Stimulated activated naive CD4-positive, alpha-beta T cell treated with Interleukin-2 at 50 U/mL for 16 hours (primary cell): ENCODE data around the gene OR2V2.
"Not testable (repeated sequence)": the region's sequence is repeated elsewhere in the genome, so short reads cannot be mapped to it uniquely, and the experiment has no call there.

Source experiments
- DNase-seq: peaks from one replicate; lab custom pipeline; 2025; lab: John Stamatoyannopoulos, UW

Gene OR2V2, protein sequence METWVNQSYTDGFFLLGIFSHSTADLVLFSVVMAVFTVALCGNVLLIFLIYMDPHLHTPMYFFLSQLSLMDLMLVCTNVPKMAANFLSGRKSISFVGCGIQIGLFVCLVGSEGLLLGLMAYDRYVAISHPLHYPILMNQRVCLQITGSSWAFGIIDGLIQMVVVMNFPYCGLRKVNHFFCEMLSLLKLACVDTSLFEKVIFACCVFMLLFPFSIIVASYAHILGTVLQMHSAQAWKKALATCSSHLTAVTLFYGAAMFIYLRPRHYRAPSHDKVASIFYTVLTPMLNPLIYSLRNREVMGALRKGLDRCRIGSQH

DNA sequence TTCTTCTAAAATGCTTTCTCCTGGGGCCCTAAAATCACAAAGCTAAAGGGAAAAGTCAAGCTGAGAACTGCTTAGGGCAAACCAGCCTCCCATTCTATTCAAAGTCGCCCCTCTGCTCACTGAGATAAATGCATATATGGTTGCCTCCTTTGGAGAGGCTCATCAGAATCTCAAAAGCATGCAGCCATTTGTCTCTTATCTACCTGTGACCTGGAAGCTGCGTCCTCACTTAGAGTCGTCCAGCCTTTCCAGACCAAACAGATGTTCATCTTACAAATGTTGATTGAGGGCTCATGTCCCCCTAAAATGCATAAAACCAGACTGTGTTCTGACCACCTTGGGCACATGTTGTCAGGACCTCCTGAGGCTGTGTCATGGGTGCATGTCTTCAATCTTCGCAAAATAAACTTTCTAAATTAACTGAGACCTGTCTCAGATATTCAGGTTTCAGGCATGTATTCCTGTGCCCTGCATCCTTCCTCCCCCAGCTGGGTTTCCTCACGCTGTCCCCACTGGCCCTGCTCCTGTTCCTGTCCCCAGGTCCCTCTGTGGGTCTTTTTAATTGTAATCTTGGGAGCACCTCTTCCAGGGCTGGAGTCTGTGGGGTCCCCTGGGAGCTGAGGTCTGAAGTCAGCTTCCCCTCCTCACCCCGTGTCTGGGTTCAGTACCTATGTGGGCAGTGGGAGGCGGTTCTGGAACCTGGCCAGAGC, at the start of gene OR2V2:
OR2V2 (plus strand) TSS at position 660 of the 710 bp plus-strand sequence. CDS start 7,357 bp downstream, outside the sequence.
- not testable (repeated sequence) for DNase-seq

DNA sequence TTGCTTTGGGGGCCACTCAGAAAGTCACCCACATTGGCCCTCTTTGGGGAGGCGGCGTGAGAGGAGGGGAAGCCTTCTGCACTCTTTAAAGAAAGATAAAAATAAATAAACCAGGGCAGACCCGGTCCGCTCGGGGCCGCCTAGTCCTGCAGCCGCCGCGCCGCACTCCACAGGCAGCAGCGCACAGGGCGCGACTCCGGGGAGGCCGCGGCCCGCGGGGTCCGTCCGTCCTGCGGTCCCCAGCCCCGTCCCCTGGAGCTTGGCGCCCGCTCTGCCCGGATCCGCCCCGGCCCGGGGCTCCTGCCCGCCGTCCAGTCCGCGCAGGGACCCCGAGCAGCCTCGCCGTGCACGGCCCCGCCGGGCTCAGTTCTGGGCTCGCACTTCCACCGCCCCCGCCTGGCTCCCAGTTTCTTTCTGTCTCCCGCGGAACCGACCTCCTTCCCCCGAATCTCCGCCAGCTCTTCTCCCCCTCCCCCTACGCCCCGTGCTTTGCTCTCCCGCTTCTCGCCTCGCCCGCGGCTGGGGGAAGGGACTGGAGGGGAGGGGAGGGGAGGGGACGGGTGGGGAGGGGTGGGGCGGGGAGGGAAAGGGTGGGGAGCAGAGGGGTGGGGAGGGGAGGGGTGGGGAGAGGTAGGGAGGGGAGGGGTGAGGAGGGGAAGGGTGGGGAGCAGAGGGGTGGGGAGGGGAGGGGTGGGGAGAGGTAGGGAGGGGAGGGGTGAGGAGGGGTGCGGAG, 49.5 kb upstream of the OR2V2 start:
- not testable (repeated sequence) for DNase-seq

DNA sequence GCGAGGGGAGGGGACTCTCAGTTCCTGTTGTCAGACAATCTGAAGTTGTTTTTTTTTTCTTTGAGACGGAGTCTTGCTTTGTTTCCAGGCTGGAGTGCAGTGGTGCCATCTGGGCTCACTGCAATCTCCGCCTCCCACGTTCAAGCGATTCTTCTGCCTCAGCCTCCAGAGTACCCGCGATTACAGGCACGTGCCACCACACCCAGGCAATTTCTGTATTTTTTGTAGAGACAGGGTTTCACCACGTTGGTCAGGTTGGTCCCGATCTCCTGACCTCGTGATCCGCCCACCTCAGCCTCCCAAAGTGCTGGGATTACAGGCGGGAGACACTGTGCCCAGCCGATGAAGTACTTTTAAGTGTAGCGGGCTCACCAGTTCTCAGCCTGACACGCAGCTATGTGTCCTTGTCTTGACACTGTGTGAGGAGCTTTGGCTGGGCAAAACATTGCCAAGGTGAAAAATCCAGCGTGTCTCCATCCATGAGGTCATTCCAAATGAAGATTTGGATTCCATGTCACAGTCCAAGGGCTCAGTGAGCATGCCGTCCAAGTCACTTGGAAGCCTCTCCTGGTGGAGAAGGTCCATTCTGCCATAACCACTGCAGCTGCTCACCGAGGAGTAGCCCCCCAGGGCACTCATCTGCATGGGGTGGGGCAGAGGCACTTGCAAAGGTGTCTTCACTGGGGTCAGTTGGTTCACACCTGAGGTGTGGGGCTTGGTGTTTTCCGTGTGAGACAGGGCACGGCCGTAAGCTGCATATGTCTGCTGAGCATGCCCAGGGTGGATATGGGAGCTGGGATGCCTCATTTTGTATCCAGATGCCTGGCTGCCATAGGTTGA, 48.4 kb upstream of the OR2V2 start:
- no peak for DNase-seq

DNA sequence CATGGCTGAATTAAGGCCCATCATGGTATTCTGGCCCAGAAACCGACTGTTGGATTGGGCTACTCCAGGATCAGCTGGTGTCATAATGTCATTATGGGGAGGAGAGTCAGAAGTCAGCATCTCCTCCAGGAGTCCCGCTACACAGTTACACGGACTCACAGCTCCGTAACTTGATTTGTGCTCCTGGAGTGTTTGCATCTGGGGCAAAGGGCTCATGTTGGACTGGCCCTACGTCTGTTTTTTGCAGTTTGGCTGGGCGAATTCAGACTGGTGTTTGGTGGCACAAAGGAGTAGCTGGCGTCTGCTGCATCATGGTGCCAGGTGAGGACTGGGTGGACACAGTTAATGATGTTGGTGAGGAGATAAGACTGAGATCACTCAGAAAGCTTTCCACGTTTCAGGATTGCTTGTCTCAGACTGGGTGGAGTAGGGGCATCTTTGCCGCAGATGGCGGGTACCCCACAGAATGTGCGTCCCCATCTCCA, 47.7 kb upstream of the OR2V2 start:
- DNase-seq: no peak

DNA sequence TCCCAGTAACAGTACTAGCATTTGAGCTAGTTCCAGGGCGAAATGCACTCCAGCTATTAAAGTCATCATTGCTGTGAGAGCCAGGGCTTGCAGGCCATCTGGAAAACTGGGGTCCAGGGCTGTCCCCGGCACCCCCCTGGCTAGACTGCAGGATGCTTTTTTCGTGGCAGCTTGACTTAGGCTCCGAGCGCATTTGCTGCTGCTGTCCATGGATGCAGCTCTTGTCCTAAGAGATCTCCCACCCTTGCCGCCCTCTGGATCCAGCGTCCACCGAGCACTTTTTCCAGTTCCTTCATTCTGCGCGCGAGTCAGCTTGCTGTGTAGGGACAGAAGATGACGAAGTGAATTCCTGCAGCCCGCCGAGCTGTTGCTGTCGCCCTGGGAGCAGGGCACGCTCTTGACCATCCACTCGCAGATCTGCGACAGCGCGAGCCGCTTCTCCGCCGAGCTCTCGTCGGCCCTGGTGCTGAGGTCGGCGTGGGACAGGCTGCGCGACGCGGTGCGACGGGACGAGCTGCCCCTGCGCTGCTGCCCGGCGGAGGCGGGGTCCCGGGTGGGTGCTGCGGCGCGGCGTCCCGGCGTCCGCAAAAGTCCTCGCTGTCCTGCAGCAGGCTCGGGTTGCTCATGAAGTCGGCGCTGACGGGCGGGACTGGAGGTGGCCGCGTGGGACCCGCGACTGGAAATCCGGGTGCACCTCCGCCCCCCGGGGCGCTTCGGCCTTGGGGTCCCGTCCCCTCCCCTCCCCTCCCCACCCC, 47.1 kb upstream of the OR2V2 start:
- no peak for DNase-seq

DNA sequence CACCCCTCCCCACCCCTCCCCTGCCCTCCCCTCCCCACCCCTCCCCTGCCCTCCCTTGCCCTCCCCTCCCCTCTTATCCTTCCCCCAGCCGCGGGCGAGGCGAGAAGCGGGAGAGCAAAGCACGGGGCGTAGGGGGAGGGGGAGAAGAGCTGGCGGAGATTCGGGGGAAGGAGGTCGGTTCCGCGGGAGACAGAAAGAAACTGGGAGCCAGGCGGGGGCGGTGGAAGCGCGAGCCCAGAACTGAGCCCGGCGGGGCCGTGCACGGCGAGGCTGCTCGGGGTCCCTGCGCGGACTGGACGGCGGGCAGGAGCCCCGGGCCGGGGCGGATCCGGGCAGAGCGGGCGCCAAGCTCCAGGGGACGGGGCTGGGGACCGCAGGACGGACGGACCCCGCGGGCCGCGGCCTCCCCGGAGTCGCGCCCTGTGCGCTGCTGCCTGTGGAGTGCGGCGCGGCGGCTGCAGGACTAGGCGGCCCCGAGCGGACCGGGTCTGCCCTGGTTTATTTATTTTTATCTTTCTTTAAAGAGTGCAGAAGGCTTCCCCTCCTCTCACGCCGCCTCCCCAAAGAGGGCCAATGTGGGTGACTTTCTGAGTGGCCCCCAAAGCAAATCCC, 46.2 kb upstream of the OR2V2 start:
- DNase-seq: not testable (repeated sequence)

DNA sequence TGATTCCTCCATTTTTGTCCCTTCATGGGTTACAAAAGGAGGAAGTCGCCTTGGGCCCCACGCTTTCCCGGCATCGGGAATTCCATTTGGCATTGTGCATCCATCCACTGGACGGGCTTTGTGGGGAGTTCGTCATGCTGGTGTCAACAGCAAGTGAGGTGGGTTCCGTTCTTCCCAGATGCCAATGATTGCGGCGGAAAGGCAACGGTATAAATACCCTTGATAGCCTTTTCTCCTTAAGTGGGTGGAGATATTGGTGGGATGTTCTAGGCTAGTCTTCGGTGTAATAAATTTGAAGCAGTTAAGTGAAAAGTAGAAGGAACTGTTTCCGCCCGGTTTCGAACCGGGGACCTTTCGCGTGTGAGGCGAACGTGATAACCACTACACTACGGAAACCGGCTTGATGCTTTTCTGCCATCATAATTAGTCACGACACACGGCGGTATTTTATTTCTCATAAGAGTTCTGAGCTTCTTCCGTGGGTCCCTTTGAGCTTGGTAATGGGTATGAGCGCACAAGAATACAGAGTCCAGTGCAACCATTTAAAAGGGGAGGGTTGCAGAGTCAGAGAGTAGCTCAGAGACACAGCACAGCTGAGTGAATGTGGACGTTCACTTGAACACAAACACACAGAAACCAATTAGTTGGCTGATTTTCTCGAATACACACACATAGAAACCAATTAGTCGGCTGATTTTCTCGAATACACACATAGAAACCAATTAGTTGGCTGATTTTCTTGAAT, 45.3 kb upstream of the OR2V2 start:
- DNase-seq: not testable (repeated sequence)

DNA sequence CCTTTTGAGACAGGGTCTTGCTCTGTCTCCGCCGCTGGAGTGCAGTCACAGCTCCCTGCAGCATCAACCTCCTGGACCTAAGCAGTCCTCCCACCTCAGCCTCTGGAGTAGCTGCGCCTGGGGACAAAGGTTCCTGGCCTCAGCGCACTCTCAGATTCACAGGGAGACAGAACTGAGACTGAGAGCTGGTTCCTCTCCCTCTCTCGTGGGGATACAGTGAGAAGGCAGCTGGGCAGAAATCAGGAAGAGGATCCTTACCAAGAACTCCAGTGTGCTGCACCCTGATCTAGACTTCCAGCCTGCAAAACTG, 43.2 kb upstream of the OR2V2 start:
- DNase-seq: not testable (repeated sequence)

DNA sequence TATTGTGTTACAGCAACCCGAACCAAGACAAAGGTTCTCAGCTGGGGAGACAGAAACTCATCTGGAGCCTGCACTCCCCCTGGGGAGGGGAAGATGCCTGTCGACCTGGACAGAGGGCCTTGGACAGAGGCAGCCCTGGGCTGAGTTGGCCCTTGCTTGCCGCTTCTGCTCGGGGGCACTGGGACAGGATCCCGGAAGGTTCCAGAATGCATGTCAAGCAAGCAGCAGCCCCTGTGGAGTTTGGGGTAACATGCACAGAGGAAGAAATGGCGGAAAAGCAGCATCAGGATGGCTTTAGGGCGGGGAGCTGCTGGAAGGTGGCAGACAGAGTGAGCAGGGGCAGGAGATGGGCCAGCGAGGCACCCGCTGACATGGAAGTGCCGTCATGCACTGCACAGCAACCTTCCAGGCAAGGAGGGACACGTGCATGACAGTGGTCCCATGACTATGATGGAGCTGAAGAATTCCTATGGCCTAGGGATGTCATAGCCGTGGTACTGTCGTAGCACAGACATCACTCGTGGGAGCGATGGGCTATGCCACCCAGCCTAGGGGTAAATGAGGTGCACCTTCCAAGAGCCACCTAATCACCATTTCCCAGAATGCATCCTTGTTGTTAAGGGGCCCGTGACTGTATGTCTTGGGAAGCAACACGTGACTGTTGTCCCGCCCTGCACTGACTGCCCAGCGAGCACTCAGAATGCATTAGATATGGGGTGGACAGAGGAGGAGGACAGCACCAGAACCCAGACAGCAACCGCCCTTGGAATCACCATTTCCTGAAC, 42.6 kb upstream of the OR2V2 start:
- not testable (repeated sequence) for DNase-seq

DNA sequence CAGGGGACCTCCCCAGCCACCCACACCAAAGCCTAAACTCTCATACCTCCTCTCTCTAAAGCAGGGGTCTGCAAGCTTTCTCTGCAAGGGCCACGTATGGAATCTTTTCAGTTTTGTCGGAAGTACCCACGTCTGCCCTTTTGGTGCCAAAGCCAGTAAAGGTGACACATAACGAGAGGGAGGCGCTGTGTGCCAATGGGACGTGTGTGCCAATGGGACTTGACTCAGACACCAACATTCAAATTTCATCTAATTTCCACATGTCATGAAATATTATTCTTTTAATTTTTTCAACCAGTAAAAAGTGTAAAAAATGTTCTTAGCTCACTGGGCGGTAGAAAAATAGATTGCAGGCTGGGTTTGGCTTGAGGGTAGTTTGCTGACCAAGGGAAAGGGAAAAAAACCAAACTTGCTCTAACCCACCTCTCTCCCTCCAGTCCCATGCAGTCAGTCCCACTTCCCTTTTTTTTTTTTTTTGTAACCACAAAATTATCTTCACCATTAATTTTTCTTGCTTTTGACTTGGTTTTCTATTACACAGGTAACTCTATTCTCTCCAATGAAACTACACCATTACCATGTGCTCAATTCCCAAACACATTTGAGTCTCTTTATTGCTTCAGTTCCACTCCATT, 41.9 kb upstream of the OR2V2 start:
- DNase-seq: no peak

DNA sequence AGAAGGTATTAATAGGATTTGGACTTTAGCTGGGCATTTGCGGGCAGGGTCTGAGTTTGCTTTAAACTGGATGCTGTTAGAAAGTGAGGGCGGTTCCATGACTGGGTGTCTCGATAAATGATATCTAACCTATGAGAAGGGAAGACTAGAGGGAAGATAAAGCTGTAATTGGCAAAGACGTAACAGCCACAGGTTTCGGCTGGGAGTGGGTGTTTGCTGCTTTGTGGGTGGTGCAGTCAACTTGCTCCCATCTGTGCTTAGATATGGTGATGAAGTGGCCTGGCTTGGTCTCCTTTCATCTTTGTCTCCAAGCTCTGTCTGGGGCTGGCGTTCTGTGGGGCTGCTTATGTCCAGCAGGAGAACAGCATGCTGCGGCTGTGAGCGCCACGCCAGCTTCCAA, 39.7 kb upstream of the OR2V2 start:
- no peak for DNase-seq

DNA sequence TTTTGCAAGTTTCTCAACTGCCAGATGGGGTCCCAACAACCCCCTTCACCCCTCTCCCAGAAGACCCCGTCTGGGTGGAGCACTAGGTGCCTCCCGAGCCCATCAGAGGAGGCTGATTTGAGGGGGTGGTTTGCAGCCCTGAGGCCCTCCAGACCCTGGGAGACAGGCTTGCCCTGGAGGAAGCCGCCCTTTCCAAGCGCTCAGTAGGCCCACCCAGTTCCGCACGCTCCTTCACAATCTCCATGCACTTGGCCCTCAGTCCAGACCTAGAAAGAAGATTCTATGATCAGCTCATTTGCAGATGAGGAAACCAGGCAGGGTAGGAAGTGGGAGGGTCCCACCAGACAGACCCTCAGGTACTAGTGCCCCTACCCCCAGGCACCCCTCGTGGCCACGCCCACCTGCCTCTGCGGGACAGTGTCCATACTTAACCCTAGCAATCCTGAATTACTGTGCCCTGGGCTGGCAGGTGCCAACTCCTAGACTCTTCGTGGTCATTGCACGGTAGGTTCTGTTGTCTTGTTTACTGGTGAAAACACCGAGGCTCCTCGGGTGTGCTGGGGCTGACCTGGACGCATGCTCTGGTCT, 38.7 kb upstream of the OR2V2 start:
- no peak for DNase-seq

DNA sequence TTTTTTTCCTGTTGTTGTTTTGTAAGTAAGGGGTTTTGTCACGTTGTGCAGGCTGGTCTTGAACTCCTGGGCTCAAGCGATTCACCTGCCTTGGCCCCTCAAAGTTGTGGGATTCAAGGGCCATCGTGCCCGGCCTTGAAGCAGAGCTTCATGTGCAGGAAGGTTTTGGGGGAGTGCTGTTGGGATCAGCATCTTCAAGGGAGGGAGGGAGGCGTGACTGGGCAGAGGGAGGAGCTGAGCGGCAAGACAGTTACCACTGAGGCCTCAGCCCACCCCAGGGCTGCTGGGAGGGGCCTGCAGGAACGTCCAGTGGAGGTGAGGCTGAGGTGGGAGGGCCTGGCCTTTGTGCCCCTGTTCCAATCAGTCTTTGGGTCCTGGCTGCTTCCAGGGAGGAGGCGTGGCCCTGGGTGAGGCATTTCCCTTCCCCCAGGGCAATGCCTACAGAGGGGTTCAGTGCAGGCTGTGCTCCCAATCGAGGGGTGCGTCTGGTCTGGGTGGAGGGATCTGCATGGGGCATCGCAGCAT, 37.8 kb upstream of the OR2V2 start:
- no peak for DNase-seq

DNA sequence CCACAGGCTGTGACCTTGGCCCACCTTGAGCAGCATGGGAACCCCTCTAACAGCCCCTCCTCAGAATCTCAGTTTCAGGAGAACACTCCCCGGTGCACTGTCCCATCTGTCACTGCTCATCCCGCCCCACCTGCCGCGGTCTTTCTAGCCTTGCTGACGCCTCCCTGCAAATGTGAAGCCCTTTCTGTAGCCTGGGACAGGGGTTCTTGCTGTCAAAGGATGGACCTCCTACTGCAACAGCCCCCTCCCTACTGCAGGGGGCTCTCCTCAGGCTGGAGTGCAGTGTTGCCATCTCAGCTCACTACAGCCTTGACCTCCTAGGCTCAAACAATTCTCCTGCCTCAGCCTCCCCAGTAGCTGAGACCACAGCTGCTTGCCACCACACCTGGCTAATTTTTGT, 36.4 kb upstream of the OR2V2 start:
- DNase-seq: no peak

DNA sequence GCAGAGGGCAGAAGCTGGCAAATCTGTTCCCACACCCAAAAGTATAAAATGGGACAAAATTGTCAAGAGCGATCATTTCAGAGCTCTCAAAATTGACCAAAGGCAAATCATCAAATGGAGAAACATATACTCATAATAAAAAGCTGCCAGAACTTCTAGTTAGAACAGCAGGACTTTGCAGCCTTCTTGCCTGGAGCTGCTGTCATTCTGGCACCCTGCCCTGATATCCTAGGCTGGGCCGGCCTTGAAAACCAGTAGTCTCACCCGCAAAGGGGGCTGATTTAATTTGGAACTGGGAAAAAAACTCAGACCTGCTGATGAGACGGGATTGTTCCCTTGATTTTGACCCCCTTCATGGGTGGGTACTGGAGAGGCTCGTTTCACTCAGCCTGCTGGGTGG, 34.9 kb upstream of the OR2V2 start:
- no peak for DNase-seq

DNA sequence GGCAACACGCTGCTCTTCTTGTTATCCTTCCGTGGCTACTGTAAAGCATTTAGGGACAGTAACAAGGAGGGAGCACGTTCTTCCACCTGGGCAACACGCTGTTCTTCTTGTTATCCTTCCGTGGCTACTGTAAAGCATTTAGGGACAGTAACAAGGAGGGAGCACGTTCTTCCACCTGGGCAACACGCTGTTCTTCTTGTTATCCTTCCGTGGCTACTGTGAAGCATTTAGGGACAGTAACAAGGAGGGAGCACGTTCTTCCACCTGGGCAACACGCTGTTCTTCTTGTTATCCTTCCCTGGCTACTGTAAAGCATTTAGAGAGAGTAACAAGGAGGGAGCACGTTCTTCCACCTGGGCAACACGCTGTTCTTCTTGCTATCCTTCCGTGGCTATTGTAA, 33.8 kb upstream of the OR2V2 start:
- DNase-seq: not testable (repeated sequence)

DNA sequence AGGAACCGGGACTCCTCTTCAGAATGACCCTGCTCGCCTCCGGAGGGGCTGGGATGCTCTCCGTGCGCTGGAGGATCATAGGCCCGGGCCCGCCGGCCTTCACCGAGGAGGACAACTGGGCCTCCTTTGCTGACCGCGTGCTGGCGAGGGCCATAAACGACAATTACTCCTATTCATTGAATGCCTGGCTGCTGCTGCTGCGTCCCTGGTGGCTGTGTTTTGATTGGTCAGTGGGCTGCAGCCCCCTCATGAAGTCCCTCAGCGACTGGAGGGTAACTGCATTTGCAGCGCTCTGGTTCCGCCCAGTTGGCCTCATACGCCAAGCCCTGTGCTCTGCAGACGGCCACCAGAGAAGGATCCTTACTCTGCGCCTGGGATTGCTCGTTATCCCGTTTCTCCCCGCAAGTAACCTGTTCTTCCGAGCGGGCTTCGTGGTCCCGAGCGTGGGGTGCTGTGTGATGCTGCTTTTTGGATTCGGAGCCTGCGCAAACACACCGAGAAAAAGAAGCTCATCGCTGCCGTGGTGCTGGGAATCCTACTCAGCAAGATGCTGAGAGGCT, 33.0 kb upstream of the OR2V2 start:
- no peak for DNase-seq
